GM12878 (cell line): ENCODE data around the gene INPP1. TPM values are rescaled to one million over a fixed set of nuclear protein-coding genes. Genes with fewer than 3 reads are reported as not detected.

Experiments
- ATAC-seq: fragments of 200-7000 bp; cut with Tn5 transposase; 3 replicates; pipeline ENCODE4 v1.9.1; 2020; ENCODE audit warnings: mild to moderate bottlenecking, moderate library complexity
- BruUV-seq: library from RNA; stranded (reverse); fragments of 400-500 nt; replicated peaks from 2 replicates; lab custom pipeline; 2021; lab: Mats Ljungman, UMichigan
- CTCF ChIA-PET: fragments of 300-600 bp; sonication (Branson Sonifier 250); formaldehyde crosslinking; extraction: SDS; loops from one replicate; lab custom pipeline; 2021; ENCODE audit warnings: inconsistent platforms; lab: Yijun Ruan, JAX
- POLR2A ChIA-PET: fragments of 350-600 bp; formaldehyde crosslinking; extraction: SDS; loops from one replicate; lab custom pipeline; 2021; ENCODE audit warnings: inconsistent platforms; lab: Charles Lee
- RAD21 ChIA-PET: fragments of 300-600 bp; sonication (Branson Sonifier 250); formaldehyde crosslinking; loops from one replicate; lab custom pipeline; 2023; ENCODE audit warnings: antibody characterized with exemption; ENCODE audit not compliant: unreplicated experiment; lab: Charles Lee
- SMC1A ChIA-PET: fragments of 300-600 bp; sonication (Branson Sonifier 250); formaldehyde crosslinking; loops from one replicate; lab custom pipeline; 2023; ENCODE audit not compliant: unreplicated experiment, uncharacterized antibody; lab: Charles Lee
- DNase-seq: peaks from one replicate; pipeline ENCODE4 v3.0.0-alpha.2; 2011; ENCODE audit warnings: low read depth, low spot score
- FAIRE-seq: peaks from 3 replicates; lab custom pipeline; 2011; peaks lifted over from hg19 to GRCh38; lab: Jason Lieb, UNC
- H2AFZ ChIP-seq: 2 replicates; pipeline ENCODE4 v1.6.0; 2011; ENCODE audit warnings: low read depth, low read length, control low read depth; ENCODE audit not compliant: control insufficient read depth
- H3K27ac ChIP-seq: 2 replicates; pipeline ENCODE4 v1.5.1; 2011; ENCODE audit warnings: control low read depth; ENCODE audit not compliant: control insufficient read depth, insufficient read depth
- H3K27me3 ChIP-seq, 2 experiments: replicated peaks in 1 of 2; 2 replicates each; pipeline versions ENCODE4 v1.6.0 to v1.6.1; 2011; ENCODE audit warnings: low read length in 1 of 2; ENCODE audit not compliant: control insufficient read depth in 2 of 2, insufficient read depth in 2 of 2
- H3K36me3 ChIP-seq, 2 experiments: 2 replicates each; pipeline ENCODE4 v1.5.1; 2011; ENCODE audit warnings: low read length in 1 of 2; ENCODE audit not compliant: control insufficient read depth in 2 of 2, insufficient read depth in 2 of 2
- H3K4me1 ChIP-seq: 2 replicates; pipeline ENCODE4 v1.6.1; 2011; ENCODE audit warnings: mild to moderate bottlenecking, low read length, moderate library complexity, mixed read lengths; ENCODE audit not compliant: control insufficient read depth, insufficient read depth
- H3K4me2 ChIP-seq: 2 replicates; pipeline ENCODE4 v1.6.0; 2011; ENCODE audit warnings: control low read depth; ENCODE audit not compliant: control insufficient read depth, insufficient read depth
- H3K4me3 ChIP-seq: fragments of 200-600 bp; sonication (generic); 2 replicates; pipeline ENCODE4 v1.5.1; 2016
- H3K79me2 ChIP-seq: 2 replicates; pipeline ENCODE4 v1.6.0; 2011; ENCODE audit warnings: low read length; ENCODE audit not compliant: control insufficient read depth, insufficient read depth
- H3K9ac ChIP-seq: 2 replicates; pipeline ENCODE4 v1.8.0; 2011; ENCODE audit warnings: low read length, control low read depth, mixed read lengths; ENCODE audit not compliant: control insufficient read depth, insufficient read depth
- H3K9me3 ChIP-seq: replicated peaks from 3 replicates; pipeline ENCODE4 v1.5.1; 2011; ENCODE audit warnings: mild to moderate bottlenecking, low read length; ENCODE audit not compliant: control insufficient read depth, insufficient read depth
- H4K20me1 ChIP-seq: 2 replicates; pipeline ENCODE4 v1.6.0; 2011; ENCODE audit not compliant: control insufficient read depth, insufficient read depth
- BRCA1 ChIP-seq: IDR thresholded peaks from 2 replicates; pipeline ENCODE4 v1.6.1; 2011; ENCODE audit warnings: low read depth, low read length, improper control_type of control experiment
- E4F1 ChIP-seq: fragments of 450-650 bp; IDR thresholded peaks from 2 replicates; pipeline ENCODE4 v1.6.1; 2018; ENCODE audit warnings: borderline replicate concordance, mild to moderate bottlenecking; ENCODE audit not compliant: partially characterized antibody
- ETV6 ChIP-seq, 2 experiments: fragments of 450-650 bp in 1 of 2; IDR thresholded peaks in 1 of 2; conservative IDR thresholded peaks in 1 of 2; 2 replicates each; pipeline ENCODE4 v1.6.1; 2014; ENCODE audit warnings: antibody characterized with exemption in 1 of 2, borderline replicate concordance in 1 of 2, low read depth in 1 of 2, mild to moderate bottlenecking in 1 of 2, moderate library complexity in 1 of 2
- EZH2 ChIP-seq: IDR thresholded peaks from 2 replicates; pipeline ENCODE4 v1.6.1; 2012; ENCODE audit warnings: low read depth, mild to moderate bottlenecking, control low read depth, inconsistent platforms, low read length, borderline replicate concordance; ENCODE audit not compliant: control insufficient read depth
- FOXK2 ChIP-seq: fragments of 450-650 bp; IDR thresholded peaks from 2 replicates; pipeline ENCODE4 v1.6.1; 2017; ENCODE audit warnings: mild to moderate bottlenecking, moderate library complexity
- MEF2A ChIP-seq: IDR thresholded peaks from 2 replicates; pipeline ENCODE4 v1.6.1; 2011; ENCODE audit warnings: low read depth, mild to moderate bottlenecking, low read length, moderate library complexity; ENCODE audit not compliant: insufficient read depth
- NFYA ChIP-seq: IDR thresholded peaks from 2 replicates; pipeline ENCODE4 v1.6.1; 2011; ENCODE audit warnings: low read depth, mild to moderate bottlenecking, low read length, improper control_type of control experiment, borderline replicate concordance
- NR2F1 ChIP-seq: fragments of 450-650 bp; conservative IDR thresholded peaks from 2 replicates; pipeline ENCODE4 v1.6.1; 2017; ENCODE audit warnings: mild to moderate bottlenecking
- POLR2A ChIP-seq: IDR thresholded peaks from 2 replicates; pipeline ENCODE4 v1.6.1; 2011; ENCODE audit warnings: low read depth, mild to moderate bottlenecking, low read length
- RAD21 ChIP-seq: IDR thresholded peaks from 2 replicates; pipeline ENCODE4 v1.6.1; 2011; ENCODE audit warnings: mild to moderate bottlenecking, low read depth, low read length, moderate library complexity; ENCODE audit not compliant: insufficient read depth
- RCOR1 ChIP-seq: conservative IDR thresholded peaks from 2 replicates; pipeline ENCODE4 v1.6.1; 2012; ENCODE audit warnings: low read depth, low read length, improper control_type of control experiment
- SIX5 ChIP-seq: IDR thresholded peaks from 2 replicates; pipeline ENCODE4 v1.6.1; 2011; ENCODE audit warnings: mild to moderate bottlenecking, low read depth, low read length, moderate library complexity; ENCODE audit not compliant: severe bottlenecking
- SRF ChIP-seq, 2 experiments: IDR thresholded peaks; 2 replicates each; pipeline ENCODE4 v1.6.1; 2011; ENCODE audit warnings: low read depth in 2 of 2, low read length in 2 of 2, mild to moderate bottlenecking in 1 of 2, moderate library complexity in 1 of 2
- ZNF592 ChIP-seq: fragments of 450-650 bp; IDR thresholded peaks from 2 replicates; pipeline ENCODE4 v1.6.1; 2017; ENCODE audit warnings: mild to moderate bottlenecking, moderate library complexity
- WGBS: methylation state at CpG from one replicate; pipeline ENCODE4 v1.1.6; 2016; ENCODE audit warnings: low lambda C conversion rate; ENCODE audit not compliant: insufficient replicate concordance, insufficient coverage; ENCODE audit errors: missing lambda C conversion rate; 5-methylcytosine and 5-hydroxymethylcytosine counted together
- in situ Hi-C: fragments of 300-500 bp; cut with MboI; formaldehyde crosslinking; loops from 9 replicates; pipeline ENCODE4 v1.14.3; 2018; ENCODE audit warnings: mixed read lengths
- intact Hi-C: fragments of 100-400 bp; cut with micrococcal nuclease; formaldehyde crosslinking; loops from one replicate; pipeline ENCODE4 v1.14.2; 2022; ENCODE audit not compliant: unreplicated experiment
- polyA plus RNA-seq, 11 experiments: library from polyadenylated mRNA; depleted of rRNA in 4 of 11; unstranded in 6 of 11; stranded (reverse) in 5 of 11; fragments of >200 nt; fragmentation: Nextera tagmentation in 4 of 11; fragmentation: Illumina TruSeq in 1 of 11; extraction: Ambion mirVana in 4 of 11; extraction: Trizol in 1 of 11; gene quantifications; 1 replicate in 1 of 11; 2 replicates in 10 of 11; pipeline versions ENCODE4 v1.2.1 to v1.2.3, GENCODE V29; 2011 to 2016; ENCODE audit warnings: inconsistent platforms in 2 of 11, missing spikeins in 2 of 11, low read depth in 1 of 11
- total RNA-seq, 4 experiments: library from RNA; depleted of rRNA in 3 of 4; stranded (reverse); fragments of >200 nt in 3 of 4; fragmentation: Illumina TruSeq in 1 of 4; extraction: Trizol in 1 of 4; gene quantifications; 2 replicates each; pipeline versions ENCODE4 v1.2.1 to v1.2.3, GENCODE V29; 2013 to 2021

Gene INPP1
- total and polyA plus RNA-seq, 10 of the 15 experiments (the other 5 are each of a cell fraction or from before 2014, with no cell fraction given): 3.3 to 17.9 (median 11.1) TPM

GRCh38 chr2:190376591-190377245 is 33.3 kb downstream of the INPP1 start:
- Histone ChIP-seq H3K27ac (no peak overlapping the region), H3K27me3 (no peaks in the 10 kb centered on the region), H3K9ac (no peak overlapping the region), H2AFZ (no peak overlapping the region), H3K4me3 (no peak overlapping the region), H3K79me2 (no peaks in the 10 kb centered on the region), H3K9me3 (no peaks in the 10 kb centered on the region), H3K4me1 (no peaks in the 10 kb centered on the region), H3K4me2 (no peak overlapping the region), H3K36me3 (no peaks in the 10 kb centered on the region), H4K20me1 (no peaks in the 10 kb centered on the region)
- 69% methylated on average over 3 of the region's 3 CpGs for WGBS
- no TSS peak for BruUV-seq
- FAIRE-seq (no peak), DNase-seq (no peak), ATAC-seq (no peak)
- RAD21 ChIA-PET: interaction anchor here (0.5 to 0.9 kb wide), 4 partner anchors 32 to 302 kb away, joined by 3 read pairs; no protein-coding TSS in a partner anchor
- SMC1A ChIA-PET: interaction anchor here (0.5 to 1.5 kb wide), 13 partner anchors 17 to 680 kb away, joined by 3 to 6 read pairs (median 3); no protein-coding TSS in a partner anchor
- POLR2A ChIA-PET: no interaction called here
- in situ Hi-C loops: no loop called here
- intact Hi-C loops: no loop called here
- CTCF ChIA-PET: interaction anchor here (0.6 to 1.9 kb wide), 12 partner anchors 9 to 422 kb away, joined by 3 to 13 read pairs (median 3); no protein-coding TSS in a partner anchor
- TF ChIP-seq RAD21 (no peak), POLR2A (no peak), BRCA1 (no peak), E4F1 (no peak), RCOR1 (no peak), NFYA (no peak), SIX5 (no peak), EZH2 (no peak), MEF2A (no peak), NR2F1 (no peak), SRF (IDR thresholded peaks at IDR 0.05; ENCODE audit: low read depth in 2 of 2, low read length in 2 of 2) (no peak), ETV6 (conservative IDR thresholded peaks at IDR 0.05 in 1 of 2, IDR thresholded peaks at IDR 0.05 in 1 of 2; ENCODE audit: borderline replicate concordance in 1 of 2, low read depth in 1 of 2) (no peak), ZNF592 (no peak), FOXK2 (no peak)
